NCI-H1694 treated with DMSO at 0.1 percent for 48 hours (cell line): ENCODE measurements around the gene CASP10.

ENCODE experiments used
- DNase-seq: peaks from one replicate; lab custom pipeline; 2025; lab: John Stamatoyannopoulos, UW

CASP10 gene

DNA sequence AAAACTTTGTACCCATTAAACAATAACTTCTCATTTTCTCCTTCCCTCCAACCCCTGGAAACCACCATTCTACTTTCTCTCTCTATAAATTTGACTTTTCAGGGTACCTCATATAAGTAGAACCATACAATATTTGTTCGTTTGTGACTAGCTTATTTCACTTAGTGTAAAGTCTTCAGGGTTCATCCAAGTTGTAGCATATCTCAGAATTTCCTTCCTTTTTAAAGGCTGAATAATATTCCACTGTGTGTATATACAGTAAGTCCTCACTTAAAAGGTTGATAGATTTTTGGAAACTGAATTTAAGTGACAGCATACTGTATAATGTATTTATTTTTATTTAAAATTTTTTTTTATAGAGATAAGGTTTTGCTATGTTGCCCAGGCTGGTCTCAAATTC lies 13.9 kb downstream of the CASP10 start:
- no peak for DNase-seq

DNA sequence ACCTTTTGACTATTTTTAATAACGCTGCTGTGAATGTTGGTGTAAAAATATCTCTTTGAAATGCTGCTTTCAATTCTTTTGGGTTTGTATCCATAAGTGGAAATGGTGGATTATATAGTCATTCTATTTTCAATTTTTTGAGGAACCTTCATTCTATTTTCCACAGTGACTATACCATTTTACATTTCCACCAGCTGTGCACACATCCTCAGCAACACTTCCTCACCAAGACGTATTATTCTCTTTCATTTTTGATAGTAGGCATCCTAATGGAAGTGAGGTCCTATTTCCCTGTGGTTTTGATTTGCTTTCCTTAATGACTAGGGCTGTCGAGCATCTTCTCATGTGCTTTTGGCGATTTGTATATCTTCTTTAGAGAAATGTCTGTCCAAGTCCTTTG lies 14.8 kb downstream of the CASP10 start:
- no peak for DNase-seq

DNA sequence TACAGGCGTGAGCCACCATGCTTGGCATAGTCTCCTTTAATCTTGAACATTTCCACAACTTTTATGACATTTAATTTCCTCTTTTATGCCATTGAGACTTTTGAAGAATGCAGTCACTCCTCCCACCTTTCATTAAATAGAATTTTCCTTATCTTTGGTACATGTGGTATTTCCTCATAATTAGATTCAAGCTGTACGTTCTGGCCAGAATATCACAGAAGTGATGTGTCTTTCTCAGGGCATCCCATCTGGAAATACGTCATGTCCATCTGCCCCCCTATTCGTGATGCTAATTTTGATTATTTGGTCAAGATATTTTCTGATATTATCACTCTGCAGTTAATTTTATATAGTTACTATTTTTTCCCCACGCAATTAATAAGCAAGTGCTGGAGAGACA lies 16.9 kb downstream of the CASP10 start:
- no peak for DNase-seq

DNA sequence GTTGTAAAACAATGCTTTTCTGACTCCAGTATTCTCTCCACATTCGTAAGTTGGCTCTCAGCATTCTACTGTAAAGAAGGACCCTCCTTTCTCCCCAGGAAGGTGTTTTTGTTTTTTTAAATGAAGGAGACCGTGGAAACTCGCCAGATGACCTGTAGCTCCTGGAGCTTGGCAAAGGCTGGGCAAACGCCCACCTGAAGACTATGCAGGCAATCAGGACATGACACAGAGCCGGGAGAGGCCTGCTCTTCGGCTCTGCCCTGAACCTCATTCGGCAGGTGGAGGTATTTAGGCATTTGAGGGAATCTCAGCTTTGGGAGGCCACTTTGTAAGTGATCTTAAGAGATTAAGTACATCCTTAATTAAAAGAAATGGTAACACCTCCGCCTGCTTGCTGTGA lies 17.4 kb downstream of the CASP10 start:
- no peak for DNase-seq

DNA sequence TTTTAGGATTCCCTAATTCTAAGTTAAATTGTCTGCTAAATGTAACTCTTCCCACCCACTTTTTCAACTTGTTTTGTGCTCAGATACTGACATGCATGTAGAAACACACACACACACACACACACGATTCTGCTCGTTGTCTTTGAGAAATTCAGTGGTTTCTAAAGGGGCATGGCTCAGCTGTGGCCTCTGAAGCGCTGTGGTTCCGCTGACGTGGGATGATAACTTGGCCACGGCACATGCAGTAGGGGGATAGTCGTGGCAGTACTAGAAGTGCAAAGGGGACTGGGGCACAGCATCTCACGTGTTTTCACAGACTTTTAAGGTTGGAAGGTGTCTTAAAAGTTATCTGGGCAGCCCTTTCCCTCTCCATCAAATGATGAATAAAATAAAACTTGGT lies 18.4 kb downstream of the CASP10 start:
- DNase-seq = no peak

DNA sequence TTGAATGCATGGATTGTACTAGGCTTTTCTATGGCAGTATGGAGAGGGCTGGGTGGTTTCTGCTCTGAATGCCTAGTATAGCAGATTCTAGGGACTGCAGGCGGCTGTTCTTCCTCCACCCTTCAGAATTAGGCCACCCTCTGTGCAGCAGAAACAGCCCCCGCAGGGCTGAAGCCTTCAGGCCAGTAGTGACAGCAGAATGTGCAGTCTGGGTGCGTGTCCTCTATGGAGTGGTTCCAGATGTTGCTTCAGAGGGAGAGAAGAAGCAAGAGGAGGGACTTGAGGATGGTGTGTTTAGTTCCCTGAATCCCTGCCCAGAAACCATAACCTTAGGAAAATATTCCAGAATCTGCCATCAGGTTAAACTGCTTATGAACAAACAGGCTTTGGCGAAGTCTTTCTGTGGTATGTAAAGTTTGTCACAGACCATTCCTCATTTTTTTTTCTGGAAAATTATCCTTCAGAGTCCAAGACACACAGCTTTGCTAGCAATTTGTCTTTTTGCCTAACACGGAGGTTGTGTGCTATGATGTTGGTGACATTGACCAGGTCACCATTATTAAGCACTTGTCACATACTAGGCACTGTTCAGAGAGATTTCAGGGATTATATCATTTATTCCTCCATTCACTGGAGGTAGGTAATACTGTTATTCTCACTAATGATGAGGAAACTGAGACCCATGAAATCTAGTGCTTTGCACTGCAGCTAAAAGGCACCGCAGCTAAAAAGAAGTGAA lies 21.1 kb downstream of the CASP10 start:
- no peak for DNase-seq

DNA sequence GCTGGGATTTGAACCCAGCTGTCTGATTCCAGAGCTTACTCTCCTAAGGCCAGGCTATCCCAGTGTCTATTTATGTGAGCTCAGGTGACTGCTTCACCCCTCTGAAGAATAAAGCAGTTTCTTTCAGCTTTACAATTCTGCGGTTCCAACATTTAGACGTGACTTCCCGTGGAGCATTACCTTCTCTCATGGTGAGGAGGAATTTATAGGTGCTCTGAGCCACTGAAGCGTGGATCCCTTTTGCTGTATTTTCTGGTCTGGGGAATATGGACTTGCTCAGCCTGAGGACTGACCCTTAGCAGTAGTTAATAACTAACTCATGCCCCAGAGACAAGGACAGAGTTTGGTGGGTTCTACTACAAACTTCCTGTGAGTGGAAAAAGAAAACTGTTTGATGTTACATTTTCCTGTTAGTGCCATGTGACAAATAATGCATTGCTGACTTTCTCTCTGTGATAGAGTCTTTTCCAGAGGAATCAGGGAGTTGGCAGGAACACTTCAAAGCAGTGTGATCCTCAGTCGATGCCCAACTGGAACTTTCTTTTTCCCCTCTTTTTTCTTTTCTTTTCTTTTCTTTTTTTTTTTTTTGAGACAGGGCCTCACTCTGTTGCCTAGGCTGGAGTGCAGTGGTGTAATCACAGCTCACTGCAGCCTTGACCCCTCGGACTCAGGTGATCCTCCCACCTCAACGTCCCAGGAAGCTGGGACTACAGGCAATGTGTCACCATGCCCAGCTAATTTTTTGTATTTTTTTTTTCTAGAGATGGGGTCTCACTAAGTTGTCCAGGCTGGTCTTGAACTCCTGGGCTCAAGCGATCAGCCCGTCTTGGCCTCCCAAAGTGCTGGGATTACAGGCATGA lies 21.9 kb downstream of the CASP10 start:
- DNase-seq = no peak

DNA sequence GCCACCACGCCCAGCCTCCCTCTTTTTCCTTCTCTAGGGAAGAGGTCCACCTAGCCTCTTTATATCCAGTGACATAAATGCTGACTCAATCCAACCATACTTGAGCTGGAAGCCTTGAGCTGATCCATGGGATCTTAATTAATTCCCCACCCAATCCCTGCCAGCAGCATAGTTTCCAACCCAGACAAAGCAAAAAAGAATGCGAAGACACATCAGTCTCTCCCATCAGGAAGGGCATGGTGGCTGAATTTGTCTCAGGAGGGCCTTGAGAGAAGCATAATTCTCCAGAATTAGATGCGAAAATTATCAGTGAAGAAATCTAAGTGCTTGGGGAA lies 22.5 kb downstream of the CASP10 start:
- no peak for DNase-seq

DNA sequence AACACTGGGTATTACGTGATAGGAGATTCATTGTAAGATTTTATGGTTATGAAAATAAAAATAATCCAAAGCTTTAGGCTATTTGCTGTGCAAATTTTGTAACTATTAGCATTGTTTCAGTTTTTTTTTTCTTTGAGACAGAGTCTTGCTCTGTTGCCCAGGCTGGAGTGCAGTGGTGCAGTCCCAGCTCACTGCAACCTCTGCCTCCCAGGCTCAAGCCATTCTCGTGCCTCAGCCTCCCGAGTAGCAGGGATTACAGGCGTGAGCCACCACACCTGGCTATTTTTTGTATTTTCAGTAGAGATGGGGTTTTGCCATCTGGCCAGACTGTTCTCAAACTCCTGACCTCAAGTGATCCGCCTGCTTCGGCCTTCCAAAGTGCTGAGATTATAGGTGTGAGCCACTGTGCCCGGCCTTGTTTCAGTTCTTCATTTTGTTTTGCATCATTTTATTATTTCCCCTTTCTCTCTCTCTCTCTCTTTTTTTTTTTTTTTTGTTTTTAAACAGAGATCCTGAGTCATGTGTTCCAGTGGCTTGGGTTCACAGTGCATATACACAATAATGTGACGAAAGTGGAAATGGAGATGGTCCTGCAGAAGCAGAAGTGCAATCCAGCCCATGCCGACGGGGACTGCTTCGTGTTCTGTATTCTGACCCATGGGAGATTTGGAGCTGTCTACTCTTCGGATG lies 25.8 kb downstream of the CASP10 start:
- DNase-seq = no peak

DNA sequence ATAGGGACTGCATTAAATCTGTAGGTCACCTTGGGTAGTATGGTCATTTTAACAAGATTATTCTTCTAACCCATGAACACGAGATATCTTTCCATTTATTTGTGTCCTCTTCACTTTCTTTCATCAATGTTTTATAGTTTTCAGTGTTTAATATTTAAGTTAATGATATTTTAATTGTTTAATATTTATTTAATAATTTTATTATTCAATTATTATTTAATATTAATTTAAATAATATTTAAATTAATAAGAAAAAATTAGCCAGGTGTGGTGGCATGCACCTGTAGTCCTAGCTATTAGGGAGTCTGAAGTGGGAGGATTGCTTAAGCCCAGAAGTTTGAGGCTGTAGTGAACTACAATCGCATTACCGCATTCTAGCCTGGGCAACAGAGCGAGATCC lies 33.0 kb downstream of the CASP10 start:
- no peak for DNase-seq

DNA sequence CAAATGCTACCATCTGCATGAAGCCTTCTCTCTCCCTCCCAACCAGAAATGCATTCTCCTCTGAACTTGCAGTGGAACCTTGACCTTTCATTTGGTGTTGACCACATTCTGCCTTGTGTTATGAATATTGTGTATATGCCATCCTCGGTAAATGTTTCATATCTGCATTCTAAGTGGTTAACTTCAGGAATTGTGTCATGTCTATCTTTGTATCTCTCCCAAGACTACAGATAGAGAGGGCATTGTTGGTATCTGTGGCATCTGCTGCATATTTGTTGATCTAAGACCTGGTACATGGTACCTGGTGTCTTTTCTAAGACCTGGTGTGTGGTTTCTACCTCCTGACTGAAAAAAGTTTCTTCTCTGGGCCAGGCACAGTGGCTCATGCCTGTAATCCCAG lies 34.0 kb downstream of the CASP10 start:
- no peak for DNase-seq

DNA sequence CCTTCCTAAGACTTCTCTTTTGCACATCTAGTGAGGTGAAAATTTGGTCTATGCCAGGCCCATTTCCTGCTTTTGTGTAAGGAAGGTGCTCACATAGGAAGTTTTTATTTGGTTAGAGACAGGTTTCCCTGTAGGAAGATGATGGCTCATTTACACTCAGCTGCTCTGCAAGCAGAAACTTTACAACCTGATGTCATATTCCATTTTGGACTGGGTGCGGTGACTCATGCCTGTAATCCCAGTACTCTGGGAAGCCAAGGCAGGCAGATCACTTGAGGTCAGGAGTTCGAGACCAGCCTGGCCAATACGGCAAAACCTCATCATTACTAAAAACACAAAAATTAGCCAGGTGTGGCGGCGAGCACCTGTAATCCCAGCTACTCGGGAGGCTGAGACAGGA lies 35.8 kb downstream of the CASP10 start:
- no peak for DNase-seq

DNA sequence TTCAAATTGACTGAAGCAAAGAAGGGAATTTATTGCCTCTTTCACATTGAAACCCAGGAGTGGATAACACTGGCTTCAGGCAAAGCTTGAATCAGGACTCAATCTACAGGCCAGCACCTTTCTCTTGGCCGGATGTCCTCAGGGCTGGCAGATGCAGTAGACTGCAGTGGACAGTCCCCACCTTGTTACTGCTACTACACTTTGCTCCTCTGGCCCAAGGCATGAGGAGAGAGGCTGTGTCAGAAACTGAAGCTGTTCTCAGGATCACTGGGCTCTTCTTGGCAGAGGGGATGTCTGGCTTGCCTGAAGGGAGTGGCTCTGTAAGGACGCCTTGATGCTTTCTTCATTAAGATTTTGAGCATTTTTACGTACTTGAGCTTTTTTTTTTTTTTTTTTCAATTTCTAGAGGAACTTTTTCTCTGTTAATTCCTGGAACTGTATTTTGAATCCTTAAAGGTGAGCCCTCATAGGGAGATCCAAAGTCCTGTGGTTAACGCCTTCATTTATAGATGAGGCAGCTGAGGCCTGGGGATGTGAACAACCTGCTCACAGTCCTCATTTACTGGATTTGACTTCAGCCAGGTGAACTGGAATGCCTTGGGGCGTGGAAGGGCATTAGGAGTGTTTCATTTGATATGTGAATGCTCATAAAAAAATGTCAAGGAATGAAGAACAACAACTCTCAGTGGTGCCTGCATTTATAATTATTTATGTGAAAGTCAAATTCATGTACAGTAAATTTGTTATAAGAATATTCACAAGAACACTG lies 36.6 kb downstream of the CASP10 start:
- DNase-seq = no peak

DNA sequence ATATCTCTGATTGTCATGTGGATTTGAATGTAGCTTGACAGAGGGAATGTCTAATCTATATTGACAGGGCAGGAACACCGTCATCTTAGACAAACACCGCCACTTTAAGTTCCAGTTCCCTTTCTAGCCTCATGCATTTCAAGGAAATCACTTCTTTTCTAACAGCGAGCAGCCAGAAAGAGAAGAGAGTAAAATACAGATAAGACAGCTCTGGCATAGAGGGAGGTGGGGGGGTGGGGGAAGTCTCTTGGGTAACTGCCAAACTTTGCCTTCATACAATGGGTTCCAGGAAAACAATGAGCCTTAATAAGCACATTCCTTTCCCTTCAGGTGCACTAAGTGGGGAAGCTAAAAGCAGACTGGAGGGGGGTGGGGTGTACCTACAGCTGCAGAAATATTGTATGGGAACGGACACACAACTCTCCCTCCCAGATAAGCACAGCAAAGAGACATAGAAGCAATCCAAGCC lies 37.2 kb downstream of the CASP10 start:
- DNase-seq = no peak

DNA sequence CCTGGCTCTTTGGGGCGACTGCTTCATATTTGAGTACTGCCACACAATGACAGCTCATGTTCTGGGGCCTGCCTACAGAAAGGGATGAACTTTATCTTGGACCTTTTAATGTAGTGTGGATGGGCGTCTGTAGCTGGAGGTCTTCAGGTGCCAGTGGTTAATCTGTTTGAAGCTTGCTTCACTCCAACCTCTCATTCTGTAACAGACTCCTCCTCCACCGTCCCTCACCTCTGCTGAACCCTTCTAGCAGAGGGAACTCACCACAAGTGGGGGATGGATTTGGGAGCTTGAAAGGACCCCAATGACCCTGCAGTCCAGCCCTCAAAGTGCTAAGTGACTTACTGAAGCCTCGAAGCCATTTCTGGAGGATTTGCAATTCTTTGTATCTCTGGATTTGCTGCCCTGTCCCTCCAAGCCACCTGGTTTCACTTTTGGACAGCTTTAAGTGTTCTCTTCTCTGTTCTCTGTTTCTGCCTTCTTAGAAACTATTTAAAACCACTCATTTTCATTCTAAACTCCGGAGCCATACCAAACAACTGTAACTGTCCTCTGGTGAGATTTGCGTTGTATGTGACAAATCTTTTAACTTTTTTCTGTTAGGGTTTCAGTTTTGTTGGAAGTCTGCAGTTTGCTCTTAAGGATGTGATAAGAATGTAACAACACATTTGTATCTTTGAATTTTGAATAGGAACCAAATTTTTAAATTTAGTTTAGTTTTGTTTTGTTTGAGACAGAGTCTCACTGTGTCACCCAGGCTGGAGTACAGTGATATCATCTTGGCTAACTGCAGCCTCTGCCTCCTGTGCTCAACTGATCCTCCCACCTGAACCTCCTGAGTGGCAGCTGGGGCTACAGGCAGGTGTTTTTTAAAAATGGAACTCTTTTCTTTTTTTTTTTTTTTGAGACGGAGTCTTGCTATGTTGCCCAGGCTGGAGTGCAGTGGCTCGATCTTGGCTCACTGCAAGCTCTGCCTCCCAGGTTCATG lies 40.4 kb downstream of the CASP10 start:
- DNase-seq = no peak

DNA sequence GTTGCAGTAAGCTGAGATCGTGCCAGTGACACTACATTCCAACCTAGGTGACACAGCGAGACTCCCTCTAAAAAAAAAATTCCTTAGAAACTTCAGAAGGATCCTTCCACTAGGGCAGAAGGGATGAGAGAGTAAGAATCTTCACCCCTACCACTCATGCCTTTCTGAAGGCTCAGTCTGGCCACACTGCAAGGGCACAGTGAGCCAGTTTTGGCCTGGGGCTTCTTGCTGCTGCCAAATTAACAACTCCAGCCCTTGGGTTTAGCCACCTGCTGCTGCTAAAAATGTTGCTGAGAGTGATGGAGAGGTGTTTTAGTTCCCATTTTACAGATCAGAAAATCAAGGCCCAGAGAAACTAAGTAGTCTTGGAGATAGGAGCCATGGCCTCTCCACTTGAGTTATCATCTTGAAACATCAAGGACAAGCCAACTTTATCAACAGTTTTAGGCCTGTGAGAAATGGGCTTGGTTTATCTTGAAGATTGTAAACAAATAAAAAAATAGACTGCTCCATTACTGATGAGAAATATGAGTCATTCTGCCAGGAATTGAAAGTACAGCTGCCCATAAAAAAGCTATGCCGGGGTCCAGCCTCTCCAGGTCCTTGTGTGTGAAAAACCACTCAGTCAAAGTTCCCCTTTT lies 45.5 kb downstream of the CASP10 start:
- DNase-seq = no peak

DNA sequence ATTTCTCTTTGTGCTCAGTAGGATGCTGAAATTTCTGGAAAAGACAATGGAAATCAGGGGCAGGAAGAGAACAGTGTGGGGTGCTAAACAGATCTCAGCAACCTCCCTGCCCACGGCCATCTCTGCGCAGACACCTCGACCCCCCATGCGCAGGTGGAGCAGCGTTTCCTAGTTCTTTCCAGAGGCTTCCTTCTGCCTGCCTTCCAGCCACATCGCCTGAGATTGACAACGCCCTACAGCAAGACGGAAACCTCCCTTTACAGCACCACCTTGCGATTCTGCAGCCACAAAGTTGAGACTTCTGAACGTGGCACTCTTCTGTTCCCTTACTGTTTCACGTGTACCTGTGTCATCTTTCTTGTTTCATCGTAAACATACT lies 46.0 kb downstream of the CASP10 start:
- DNase-seq = no peak

DNA sequence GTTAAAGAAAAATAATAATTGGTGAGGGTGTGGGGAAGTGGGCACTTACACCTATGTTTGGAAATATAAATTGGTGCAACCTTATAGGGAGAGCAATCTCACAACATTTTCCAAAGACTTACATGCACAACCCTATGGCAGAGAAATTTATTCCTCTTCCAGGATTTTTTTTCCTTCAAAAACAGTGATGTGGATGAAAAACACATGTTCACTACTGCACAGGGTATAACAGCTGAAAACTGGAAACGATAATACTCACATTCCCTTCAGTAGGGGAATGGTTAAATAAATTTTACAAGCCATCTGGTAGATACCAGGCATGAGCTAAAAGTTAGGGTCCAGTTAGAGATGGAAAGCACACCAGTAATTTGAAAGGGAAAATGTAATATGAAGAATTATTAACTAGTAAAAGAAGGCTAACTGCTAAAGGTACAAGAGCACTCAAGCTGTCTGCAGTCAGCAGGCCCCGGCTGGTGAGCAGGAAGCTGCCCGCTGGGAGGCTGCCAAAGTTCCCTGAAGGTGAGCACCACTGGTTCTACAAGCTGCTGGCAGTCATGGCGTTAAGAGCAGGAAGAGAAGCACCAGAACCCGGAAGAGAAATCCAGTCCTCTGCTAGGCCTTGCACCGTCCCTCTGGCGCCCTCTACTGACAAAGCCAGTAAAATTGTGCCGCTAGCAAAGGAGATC lies 49.0 kb downstream of the CASP10 start:
- peak; percentile 73 for DNase-seq

DNA sequence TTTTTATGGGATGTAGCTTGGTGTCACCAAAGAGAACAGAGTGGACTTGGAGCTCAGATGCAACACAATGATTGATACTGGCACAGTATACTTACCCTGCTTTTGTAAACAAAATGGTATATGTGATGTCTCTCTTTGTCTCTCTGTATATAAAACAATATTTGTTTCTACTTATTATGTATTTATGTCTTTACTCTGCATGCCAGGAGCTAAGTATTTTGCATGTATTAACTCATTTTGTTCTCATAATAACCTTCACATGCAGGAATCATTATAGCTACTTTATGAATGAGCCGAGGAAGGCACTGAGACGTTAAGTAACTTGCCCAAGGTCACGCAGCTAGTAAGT lies 49.5 kb downstream of the CASP10 start:
- DNase-seq = no peak

DNA sequence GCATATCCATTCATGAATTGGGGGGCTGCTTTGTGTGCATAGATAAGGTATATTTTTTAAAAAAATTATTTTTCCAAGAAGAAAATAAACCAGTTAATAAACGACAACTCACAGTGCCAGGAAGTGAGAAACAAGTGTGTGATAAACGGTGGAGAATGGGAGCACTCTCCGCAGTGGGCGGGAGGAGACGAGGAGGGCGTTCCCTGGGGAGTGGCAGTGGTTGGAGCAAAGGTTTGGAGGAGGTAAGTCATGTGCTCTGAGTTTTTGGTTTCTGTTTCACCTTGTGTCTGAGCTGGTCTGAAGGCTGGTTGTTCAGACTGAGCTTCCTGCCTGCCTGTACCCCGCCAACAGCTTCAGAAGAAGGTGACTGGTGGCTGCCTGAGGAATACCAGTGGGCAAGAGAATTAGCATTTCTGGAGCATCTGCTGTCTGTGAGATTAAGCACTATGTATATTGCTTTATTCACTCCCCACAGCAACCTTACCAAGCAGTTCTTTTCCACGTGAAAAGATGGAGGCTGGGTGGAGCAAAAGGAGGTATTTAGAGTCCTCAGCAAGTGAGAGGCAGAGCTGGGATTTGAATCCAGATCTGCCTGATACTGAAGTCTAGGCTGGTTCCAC lies 50.4 kb downstream of the CASP10 start:
- DNase-seq = no peak
